Pancreas (tissue), 10 donors: ENCODE data around the gene MALRD1. TPM values are rescaled to one million over a fixed set of nuclear protein-coding genes. Genes with fewer than 3 reads are reported as not detected.

Source experiments
- ATAC-seq, 4 donors: fragments of 200-7000 bp; cut with Tn5 transposase; one replicate each; pipeline versions ENCODE4 v1.8.0 to v1.9.1; 2020; ENCODE audit warnings: mild to moderate bottlenecking in 4 of 4, moderate library complexity in 4 of 4
- DNase-seq, 6 donors: peaks; one replicate each; pipeline ENCODE4 v3.0.0-alpha.2; 2020
- FAIRE-seq: peaks from 2 replicates; lab custom pipeline; 2012; peaks lifted over from hg19 to GRCh38; lab: Jason Lieb, UNC
- H3K27ac ChIP-seq, 4 donors: fragments of 200-600 bp; sonication (generic); 1 replicate in 3 of 4; 2 replicates in 1 of 4; pipeline versions ENCODE4 v1.5.0 to v1.8.0; 2020
- H3K27me3 ChIP-seq, 4 donors: fragments of 200-600 bp; one replicate each; pipeline ENCODE4 v1.8.0; 2021
- H3K36me3 ChIP-seq, 3 donors: fragments of 200-600 bp; sonication (generic) in 1 of 3; one replicate each; pipeline versions ENCODE4 v1.5.0 to v1.8.0; 2020 to 2021
- H3K4me1 ChIP-seq, 3 donors: fragments of 200-600 bp; one replicate each; pipeline ENCODE4 v1.8.0; 2021
- H3K4me3 ChIP-seq, 4 donors: fragments of 200-600 bp; sonication (generic) in 2 of 4; one replicate each; pipeline versions ENCODE4 v1.5.0 to v1.8.0; 2020 to 2021
- H3K9me3 ChIP-seq, 4 donors: fragments of 200-600 bp; one replicate each; pipeline ENCODE4 v1.8.0; 2021
- WGBS, 2 donors: extraction: QIAGEN DNeasy Blood & Tissue Kit; methylation state at CpG; one replicate each; pipeline ENCODE4 v1.1.7; 2013; 5-methylcytosine and 5-hydroxymethylcytosine counted together
- intact Hi-C, 3 donors: fragments of 100-400 bp; cut with DNase I; formaldehyde crosslinking; loops; one replicate each; pipeline versions ENCODE4 v1.11.1 to v1.14.2; 2022
- polyA plus RNA-seq, 2 donors: library from polyadenylated mRNA; stranded (reverse); fragments of 200-250 nt; gene quantifications; one replicate each; pipeline ENCODE4 v1.2.3, GENCODE V29; 2013
- total RNA-seq, 6 donors: library from RNA; stranded (reverse); fragmentation: NEBNext Ultra II Directional in 4 of 6; extraction: Animal tissue kit (Norgen Biotek cat#: 25700) in 4 of 6; gene quantifications; one replicate each; pipeline versions ENCODE4 v1.2.1 to v1.2.4, GENCODE V29; 2021 to 2023
- TF ChIP-seq, protein P1 (sequence below), 4 donors: fragments of 200-600 bp; sonication (generic) in 3 of 4; IDR thresholded peaks; one replicate each; pipeline versions ENCODE4 v1.5.0 to v1.8.0; 2021; ENCODE audit warnings: antibody characterized with exemption in 4 of 4
- donor health status: healthy with polysubstance abuse.
- donor health status: DM: no; HTN: no; CAD: no; lungs with moderate emphysema.
- donor health status: DM: no; HTN: no; CAD: no.
- donor health status: control.
- donor health status: control.
- donor health status: Bipolar disorder and iron deficiency.
- donor health status: DM: yes; HTN: yes; CAD: no.
- donor health status: DM: no; HTN: no; CAD: no.
- donor health status: DM: no; HTN: no; CAD: no.
- donor health status: DM: yes; HTN: yes; CAD: no.

Gene MALRD1
- total and polyA plus RNA-seq, 8 donors, result 0.13 to 0.87 (median 0.31) TPM; not detected in 5

DNA sequence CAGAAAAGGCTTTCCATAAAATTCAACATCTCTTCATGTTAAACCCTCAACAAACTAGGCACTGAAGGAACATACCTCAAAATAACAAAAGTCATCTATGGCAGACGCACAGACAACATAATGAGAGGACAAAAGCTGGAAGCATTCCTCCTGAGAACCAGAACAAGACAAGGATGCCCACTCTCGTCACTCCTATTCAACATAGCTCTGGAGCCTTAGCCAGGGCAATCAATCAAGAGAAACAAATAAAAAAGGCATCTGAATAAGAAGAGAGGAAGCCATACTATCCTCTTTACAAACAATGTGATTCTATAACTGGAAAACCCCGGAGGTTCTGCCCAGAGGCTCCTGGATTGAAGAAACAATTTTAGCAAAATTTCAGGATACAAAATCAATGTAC lies 251.0 kb downstream of the MALRD1 start:
- no peak for DNase-seq
- no peak for FAIRE-seq
- no peaks in the 10 kb centered on the region for H3K36me3 ChIP-seq
- H3K27ac ChIP-seq, result no peak overlapping the region
- H3K4me3 ChIP-seq, result no peak overlapping the region
- H3K4me1 ChIP-seq, result no peaks in the 10 kb centered on the region
- H3K9me3 ChIP-seq, result no peaks in the 10 kb centered on the region
- no peak for ATAC-seq
- intact Hi-C loops, result no loop called here
- H3K27me3 ChIP-seq, result no peaks in the 10 kb centered on the region
- WGBS, 2 donors, result 32 to 51% methylated on average over 3 of the region's 3 CpGs
- TF ChIP-seq, protein P1, sequence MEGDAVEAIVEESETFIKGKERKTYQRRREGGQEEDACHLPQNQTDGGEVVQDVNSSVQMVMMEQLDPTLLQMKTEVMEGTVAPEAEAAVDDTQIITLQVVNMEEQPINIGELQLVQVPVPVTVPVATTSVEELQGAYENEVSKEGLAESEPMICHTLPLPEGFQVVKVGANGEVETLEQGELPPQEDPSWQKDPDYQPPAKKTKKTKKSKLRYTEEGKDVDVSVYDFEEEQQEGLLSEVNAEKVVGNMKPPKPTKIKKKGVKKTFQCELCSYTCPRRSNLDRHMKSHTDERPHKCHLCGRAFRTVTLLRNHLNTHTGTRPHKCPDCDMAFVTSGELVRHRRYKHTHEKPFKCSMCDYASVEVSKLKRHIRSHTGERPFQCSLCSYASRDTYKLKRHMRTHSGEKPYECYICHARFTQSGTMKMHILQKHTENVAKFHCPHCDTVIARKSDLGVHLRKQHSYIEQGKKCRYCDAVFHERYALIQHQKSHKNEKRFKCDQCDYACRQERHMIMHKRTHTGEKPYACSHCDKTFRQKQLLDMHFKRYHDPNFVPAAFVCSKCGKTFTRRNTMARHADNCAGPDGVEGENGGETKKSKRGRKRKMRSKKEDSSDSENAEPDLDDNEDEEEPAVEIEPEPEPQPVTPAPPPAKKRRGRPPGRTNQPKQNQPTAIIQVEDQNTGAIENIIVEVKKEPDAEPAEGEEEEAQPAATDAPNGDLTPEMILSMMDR (IDR thresholded peaks at IDR 0.05), result no peak

DNA sequence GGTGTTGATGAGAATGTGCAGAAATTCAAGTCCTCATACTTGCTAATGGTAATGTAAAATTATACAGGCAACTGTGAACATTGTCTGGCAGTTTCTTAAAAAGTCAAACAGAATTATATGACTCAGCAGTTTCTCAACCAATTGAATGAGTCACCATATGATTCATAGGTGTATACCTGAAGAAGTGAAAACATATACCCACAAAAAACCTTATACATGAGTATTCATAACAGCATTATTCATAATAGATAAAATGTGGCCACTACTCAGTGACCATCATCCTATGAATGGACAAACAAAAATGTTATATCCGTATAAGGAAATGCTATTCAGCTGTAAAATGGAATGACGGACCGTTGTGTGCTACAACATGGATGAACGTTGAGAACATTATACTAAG lies 253.5 kb downstream of the MALRD1 start:
- TF ChIP-seq, protein P1 (IDR thresholded peaks at IDR 0.05), result no peak
- ATAC-seq (no peak), FAIRE-seq (no peak), DNase-seq (no peak)
- intact Hi-C loops, result no loop called here
- Histone ChIP-seq H3K9me3 (no peaks in the 10 kb centered on the region), H3K27me3 (no peaks in the 10 kb centered on the region), H3K4me3 (no peak overlapping the region), H3K27ac (no peak overlapping the region), H3K4me1 (no peaks in the 10 kb centered on the region), H3K36me3 (no peaks in the 10 kb centered on the region)
- whole genome bisulfite sequencing, 2 donors, result 70 to 78% methylated on average over 4 of the region's 4 CpGs

DNA sequence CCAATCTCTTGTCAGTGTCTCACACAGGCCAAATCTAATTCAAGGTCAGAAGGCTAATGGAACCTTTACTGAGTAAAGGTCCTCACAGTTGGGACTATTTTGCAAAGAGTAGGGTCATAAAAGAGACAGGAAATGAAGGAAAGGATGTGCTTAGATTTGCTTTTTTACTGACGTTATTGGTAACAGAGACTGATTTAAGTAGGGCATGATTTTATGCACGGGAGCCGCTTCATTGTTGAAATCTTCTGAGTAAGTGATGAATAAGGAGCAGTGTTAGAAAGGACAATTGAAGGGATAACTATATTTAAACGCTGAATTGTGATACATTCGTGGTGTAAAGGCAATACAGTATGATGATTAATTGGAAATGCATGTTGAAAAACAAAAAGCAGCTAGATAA lies 261.5 kb downstream of the MALRD1 start:
- no peak overlapping the region for H3K4me3 ChIP-seq
- no peaks in the 10 kb centered on the region for H3K36me3 ChIP-seq
- WGBS, 2 donors, result 44 to 50% methylated on average over 5 of the region's 5 CpGs
- DNase-seq, result no peak
- FAIRE-seq, result no peak
- TF ChIP-seq, protein P1 (IDR thresholded peaks at IDR 0.05), result no peak
- H3K27me3 ChIP-seq, result no peaks in the 10 kb centered on the region
- ATAC-seq, result no peak
- H3K27ac ChIP-seq, result no peak overlapping the region
- H3K9me3 ChIP-seq, result no peaks in the 10 kb centered on the region
- intact Hi-C loops, result no loop called here
- H3K4me1 ChIP-seq, result no peaks in the 10 kb centered on the region

DNA sequence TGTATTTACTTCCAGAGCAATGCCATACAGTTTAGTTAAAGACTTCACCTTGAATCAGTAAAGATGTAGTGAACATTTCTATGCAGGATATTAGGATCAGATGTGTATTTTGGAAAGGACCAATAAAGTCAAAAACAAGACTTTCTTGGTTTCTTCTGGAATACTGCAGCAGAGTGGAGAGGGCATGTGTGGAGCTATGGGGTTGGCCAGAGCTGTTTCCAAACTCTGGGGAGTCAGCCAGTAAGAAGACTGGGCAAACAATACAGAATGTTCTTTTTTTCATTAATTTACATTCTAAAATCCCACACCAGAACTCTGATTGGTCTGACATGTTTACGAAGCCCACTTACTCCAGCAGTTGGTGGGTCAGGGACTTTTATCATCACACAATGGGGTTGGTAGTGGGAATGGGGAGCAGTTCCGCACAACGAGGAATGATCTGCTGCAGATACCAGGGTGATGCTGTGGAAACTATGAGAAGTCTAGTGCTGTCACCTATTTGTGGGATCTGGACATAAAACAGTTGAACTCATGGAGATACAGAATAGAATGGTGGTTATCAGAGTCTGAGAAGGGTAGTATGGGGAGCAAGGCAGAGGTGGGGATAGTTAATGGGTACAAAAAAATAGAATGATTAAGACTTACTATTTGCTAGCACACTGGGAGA lies 267.7 kb downstream of the MALRD1 start:
- no peak for DNase-seq
- H3K9me3 ChIP-seq, result no peaks in the 10 kb centered on the region
- H3K36me3 ChIP-seq, result no peaks in the 10 kb centered on the region
- intact Hi-C loops, result no loop called here
- TF ChIP-seq, protein P1 (IDR thresholded peaks at IDR 0.05), result no peak
- H3K4me1 ChIP-seq, result no peaks in the 10 kb centered on the region
- no peak overlapping the region for H3K4me3 ChIP-seq
- no peak overlapping the region for H3K27ac ChIP-seq
- no peak for ATAC-seq
- no peaks in the 10 kb centered on the region for H3K27me3 ChIP-seq
- no peak for FAIRE-seq
- WGBS, 2 donors, result 79 to 87% methylated on average over 3 of the region's 3 CpGs

DNA sequence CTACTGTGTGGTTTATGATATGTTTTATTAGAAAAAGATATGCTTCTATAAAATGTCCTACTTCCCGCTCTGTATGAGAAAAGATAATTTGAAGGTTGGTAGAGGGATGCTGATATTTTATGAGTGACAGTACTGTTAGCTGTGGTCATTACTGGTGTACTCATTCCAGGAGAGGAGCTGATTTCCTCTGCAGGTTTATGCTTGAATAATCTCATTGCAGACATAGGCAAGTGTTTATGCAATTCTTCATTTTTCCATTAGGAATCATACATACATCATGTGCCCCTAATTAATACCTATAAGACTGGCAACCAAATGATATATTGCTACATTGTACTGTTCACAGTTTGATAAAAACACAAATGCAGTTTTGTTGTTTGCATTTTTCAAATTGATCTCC lies 269.4 kb downstream of the MALRD1 start:
- no peak overlapping the region for H3K27ac ChIP-seq
- FAIRE-seq (no peak), ATAC-seq (no peak), DNase-seq (no peak)
- H3K4me1 ChIP-seq, result no peaks in the 10 kb centered on the region
- H3K36me3 ChIP-seq, result no peaks in the 10 kb centered on the region
- H3K4me3 ChIP-seq, result no peak overlapping the region
- TF ChIP-seq, protein P1 (IDR thresholded peaks at IDR 0.05), result no peak
- intact Hi-C loops, result no loop called here
- 81 to 89% methylated on average over 1 of the region's 1 CpG for WGBS, 2 donors
- no peaks in the 10 kb centered on the region for H3K9me3 ChIP-seq
- no peaks in the 10 kb centered on the region for H3K27me3 ChIP-seq
